SK-N-SH (cell line): ENCODE results near the gene RAMP1. TPM values are rescaled to one million over a fixed set of nuclear protein-coding genes. Genes with fewer than 3 reads are reported as not detected.

ENCODE experiments used
- CTCF ChIA-PET: fragments of 300-600, 350-600 bp; formaldehyde crosslinking; extraction: SDS; loops from one replicate; lab custom pipeline; 2021; lab: Yijun Ruan, JAX
- POLR2A ChIA-PET: fragments of 350-600 bp; sonication (Branson Sonifier 250); formaldehyde crosslinking; extraction: SDS; loops from one replicate; lab custom pipeline; 2020; ENCODE audit warnings: antibody characterized with exemption, inconsistent platforms; lab: Yijun Ruan, JAX
- DNase-seq: peaks from one replicate; pipeline ENCODE4 v3.0.0; 2012
- H2AFZ ChIP-seq: fragments of 200-600 bp; sonication (generic); 2 replicates; pipeline ENCODE4 v1.8.1; 2016; ENCODE audit warnings: antibody characterized with exemption, mild to moderate bottlenecking, low read depth
- H3F3A ChIP-seq: fragments of 200-600 bp; sonication (generic); replicated peaks from 2 replicates; pipeline ENCODE3; 2016; ENCODE audit warnings: antibody characterized with exemption, mild to moderate bottlenecking; ENCODE audit not compliant: insufficient read depth
- H3K27ac ChIP-seq, 2 experiments: fragments of 200-500 bp in 1 of 2; fragments of 200-600 bp in 1 of 2; sonication (Bioruptor generic) in 1 of 2; sonication (generic), shearing (Covaris generic) in 1 of 2; 2 replicates each; pipeline versions ENCODE4 v1.5.1 to v1.6.1; 2014 to 2016; ENCODE audit warnings: low read depth in 2 of 2, inconsistent platforms in 1 of 2, low read length in 1 of 2, mild to moderate bottlenecking in 1 of 2, mixed read lengths in 1 of 2
- H3K27me3 ChIP-seq: fragments of 200-600 bp; sonication (generic), shearing (Covaris generic); 2 replicates; pipeline ENCODE4 v1.6.1; 2016; ENCODE audit warnings: mixed run types; ENCODE audit not compliant: insufficient read depth
- H3K36me3 ChIP-seq, 2 experiments: fragments of 200-500 bp in 1 of 2; fragments of 200-600 bp in 1 of 2; sonication (Bioruptor generic) in 1 of 2; sonication (generic) in 1 of 2; replicated peaks in 1 of 2; 2 replicates each; pipeline versions ENCODE3 to v1.5.1; 2014 to 2016; ENCODE audit warnings: low read length in 1 of 2, mild to moderate bottlenecking in 1 of 2; ENCODE audit not compliant: insufficient read depth in 2 of 2, control insufficient read depth in 1 of 2
- H3K4me1 ChIP-seq, 2 experiments: fragments of 200-500 bp in 1 of 2; fragments of 200-600 bp in 1 of 2; sonication (Bioruptor generic) in 1 of 2; sonication (generic), shearing (Covaris generic) in 1 of 2; 2 replicates each; pipeline versions ENCODE4 v1.5.1 to v1.6.1; 2014 to 2016; ENCODE audit warnings: low read depth in 1 of 2, low read length in 1 of 2, mixed run types in 1 of 2; ENCODE audit not compliant: insufficient read depth in 2 of 2, control insufficient read depth in 1 of 2
- H3K4me2 ChIP-seq: fragments of 200-600 bp; sonication (generic), shearing (Covaris generic); 2 replicates; pipeline ENCODE4 v1.6.1; 2017; ENCODE audit warnings: mixed run types
- H3K4me3 ChIP-seq, 2 experiments: fragments of 200-500 bp in 1 of 2; fragments of 200-600 bp in 1 of 2; sonication (Bioruptor generic) in 1 of 2; sonication (generic), shearing (Covaris generic) in 1 of 2; 2 replicates each; pipeline versions ENCODE4 v1.5.1 to v1.8.1; 2014 to 2016; ENCODE audit warnings: low read depth in 2 of 2, inconsistent platforms in 1 of 2, low read length in 1 of 2, mild to moderate bottlenecking in 1 of 2, mixed read lengths in 1 of 2, moderate library complexity in 1 of 2
- H3K79me2 ChIP-seq: fragments of 200-600 bp; sonication (generic); 2 replicates; pipeline ENCODE4 v1.8.1; 2017; ENCODE audit warnings: mild to moderate bottlenecking; ENCODE audit not compliant: insufficient read depth
- H3K9ac ChIP-seq: fragments of 200-600 bp; sonication (generic); 2 replicates; pipeline ENCODE4 v1.6.1; 2017; ENCODE audit warnings: mixed run types
- H3K9me2 ChIP-seq: fragments of 200-600 bp; sonication (generic); 2 replicates; pipeline ENCODE4 v1.6.1; 2017; ENCODE audit warnings: mixed run types
- H3K9me3 ChIP-seq: fragments of 200-600 bp; sonication (generic); 2 replicates; pipeline ENCODE4 v1.6.1; 2017; ENCODE audit warnings: mixed run types, mild to moderate bottlenecking, moderate library complexity
- H4K20me1 ChIP-seq: fragments of 200-600 bp; sonication (generic); 2 replicates; pipeline ENCODE4 v1.6.1; 2017; ENCODE audit warnings: mild to moderate bottlenecking, mixed run types; ENCODE audit not compliant: insufficient read depth
- CHD2 ChIP-seq: fragments of 150-350 bp; IDR thresholded peaks from 2 replicates; pipeline ENCODE4 v1.6.1; 2018; ENCODE audit warnings: low read length; ENCODE audit not compliant: partially characterized antibody
- CTCF ChIP-seq: fragments of 200-600 bp; sonication (generic); IDR thresholded peaks from 2 replicates; pipeline ENCODE4 v1.6.1; 2017; ENCODE audit warnings: antibody characterized with exemption, mild to moderate bottlenecking, moderate library complexity
- ELF1 ChIP-seq: IDR thresholded peaks from 2 replicates; pipeline ENCODE4 v1.4.0; 2012
- IRF3 ChIP-seq: fragments of 150-350 bp; IDR thresholded peaks from 2 replicates; pipeline ENCODE4 v1.6.1; 2016; ENCODE audit warnings: mild to moderate bottlenecking, low read depth, low read length
- MAX ChIP-seq: IDR thresholded peaks from 2 replicates; pipeline ENCODE4 v1.4.0; 2012; ENCODE audit warnings: low read depth
- MXI1 ChIP-seq: IDR thresholded peaks from 2 replicates; pipeline ENCODE4 v1.6.1; 2012; ENCODE audit warnings: mild to moderate bottlenecking, low read depth, low read length, improper control_type of control experiment
- NFIC ChIP-seq: IDR thresholded peaks from 2 replicates; pipeline ENCODE4 v1.4.0; 2012; ENCODE audit warnings: borderline replicate concordance
- PBX3 ChIP-seq: IDR thresholded peaks from 2 replicates; pipeline ENCODE4; 2012
- POLR2AphosphoS5 ChIP-seq: IDR thresholded peaks from 2 replicates; pipeline ENCODE4 v1.6.1; 2012; ENCODE audit warnings: low read depth, low read length
- RCOR1 ChIP-seq: fragments of 150-350 bp; IDR thresholded peaks from 2 replicates; pipeline ENCODE4 v1.6.1; 2017; ENCODE audit warnings: antibody characterized with exemption, low read length
- RXRA ChIP-seq: IDR thresholded peaks from 2 replicates; pipeline ENCODE4 v1.4.0; 2012; ENCODE audit warnings: low read depth, mild to moderate bottlenecking, borderline replicate concordance
- SIN3A ChIP-seq: IDR thresholded peaks from 2 replicates; pipeline ENCODE4 v1.6.1; 2012; ENCODE audit warnings: low read depth, mild to moderate bottlenecking, low read length, moderate library complexity, borderline replicate concordance
- SMC3 ChIP-seq: IDR thresholded peaks from 2 replicates; pipeline ENCODE4 v1.6.1; 2012; ENCODE audit warnings: low read depth, low read length, improper control_type of control experiment
- USF2 ChIP-seq: fragments of 150-350 bp; IDR thresholded peaks from 2 replicates; pipeline ENCODE4 v1.6.1; 2017; ENCODE audit warnings: antibody characterized with exemption, low read length, low read depth, borderline replicate concordance
- YY1 ChIP-seq: IDR thresholded peaks from 2 replicates; pipeline ENCODE4 v1.4.0; 2012; ENCODE audit warnings: low read depth, mild to moderate bottlenecking
- WGBS: methylation state at CpG from one replicate; pipeline ENCODE4 v1.1.6; 2017; ENCODE audit warnings: low lambda C conversion rate; 5-methylcytosine and 5-hydroxymethylcytosine counted together
- polyA plus RNA-seq, 3 experiments: library from polyadenylated mRNA; depleted of rRNA; stranded (reverse); fragments of >200 nt; gene quantifications; 2 replicates each; pipeline ENCODE4 v1.2.3, GENCODE V29; 2012

The RAMP1 gene
- polyA plus RNA-seq, 1 of the 3 experiments (the other 2 are of a cell fraction) = 27.9 TPM

- DNase-seq = no peak
- TF ChIP-seq USF2 (no peak), CHD2 (no peak), CTCF (no peak), ELF1 (no peak), RCOR1 (no peak), SIN3A (no peak), YY1 (no peak), IRF3 (no peak), MXI1 (no peak), RXRA (no peak), MAX (no peak), PBX3 (no peak), POLR2AphosphoS5 (no peak), SMC3 (no peak), NFIC (no peak)
- TF ChIP-seq, all 33 proteins: peak for 0
- Histone ChIP-seq H3K79me2 (no peaks in the 10 kb centered on the region), H3F3A (no peaks in the 10 kb centered on the region), H3K27me3 (no peaks in the 10 kb centered on the region), H3K4me2 (no peak overlapping the region), H3K4me1 (peaks cover 0 to 14% of the 10 kb centered on the region in 2 experiments; a peak in 1 of 4 replicates), H3K9me2 (no peaks in the 10 kb centered on the region), H3K4me3 (no peak overlapping the region), H4K20me1 (no peaks in the 10 kb centered on the region), H3K36me3 (no peaks in the 10 kb centered on the region), H3K9me3 (peaks cover 3% of the 10 kb centered on the region; the same call in 1 of the 2 replicates), H3K27ac (no peak overlapping the region; a peak in 1 of 4 replicates), H3K9ac (no peak overlapping the region), H2AFZ (no peak overlapping the region)
- ChIA-PET POLR2A (interaction anchor here (1.0 kb wide), 1 partner anchor 12 kb away, joined by 4 read pairs; no protein-coding TSS in a partner anchor), CTCF (interaction anchor here (0.6 to 1.6 kb wide), 4 partner anchors 9 to 55 kb away, joined by 3 to 6 read pairs (median 4); no protein-coding TSS in a partner anchor)
- WGBS = 93% methylated on average over 10 of the region's 28 CpGs
These were observed 52.1 kb downstream of the RAMP1 start for GRCh38 chr2:237911363-237912017.
